K562 (cell line): ENCODE results near the gene UBL7. TPM values are rescaled to one million over a fixed set of nuclear protein-coding genes. Genes with fewer than 3 reads are reported as not detected.

Experiments used
- ATF4 ChIP-seq: fragments of 450-650 bp; formaldehyde crosslinking; IDR thresholded peaks from 2 replicates; pipeline ENCODE4 v1.4.0; 2022; ENCODE audit warnings: mild to moderate bottlenecking, moderate library complexity
- E2F3 ChIP-seq: fragments of 250-450 bp; sonication (Bioruptor Pico); IDR thresholded peaks from 2 replicates; pipeline ENCODE4 v1.4.0; 2020; ENCODE audit warnings: mild to moderate bottlenecking
- GTF3C2 ChIP-seq: IDR thresholded peaks from 3 replicates; pipeline ENCODE4 v1.6.1; 2011; ENCODE audit warnings: borderline replicate concordance, mild to moderate bottlenecking, moderate library complexity; ENCODE audit not compliant: insufficient read length; ENCODE audit errors: extremely low read depth
- HNRNPUL1 ChIP-seq: fragments of 200-400 bp; formaldehyde crosslinking; IDR thresholded peaks from 2 replicates; pipeline ENCODE4 v1.6.1; 2017; ENCODE audit warnings: low read length
- KAT7 ChIP-seq: sonication (generic); formaldehyde crosslinking; IDR thresholded peaks from 2 replicates; pipeline ENCODE4 v1.8.0; 2022; ENCODE audit warnings: missing genetic modification reagents, mild to moderate bottlenecking, borderline replicate concordance
- KLF6 ChIP-seq: fragments of 250-450 bp; sonication (Bioruptor Pico); IDR thresholded peaks from 2 replicates; pipeline ENCODE4 v1.4.0; 2020; ENCODE audit warnings: mild to moderate bottlenecking, moderate library complexity, borderline replicate concordance
- MEIS2 ChIP-seq: fragments of 450-650 bp; IDR thresholded peaks from 2 replicates; pipeline ENCODE4 v1.6.1; 2014; ENCODE audit warnings: mild to moderate bottlenecking; ENCODE audit not compliant: partially characterized antibody
- ZNF146 ChIP-seq: IDR thresholded peaks from one replicate; pipeline ENCODE4 v1.6.1; 2018; ENCODE audit warnings: missing compliant biosample characterization; ENCODE audit not compliant: unreplicated experiment
- ZNF253 ChIP-seq: fragments of 250-450 bp; sonication (Bioruptor Pico); conservative IDR thresholded peaks from 2 replicates; pipeline ENCODE4 v1.6.1; 2021; ENCODE audit warnings: mild to moderate bottlenecking
- ZNF384 ChIP-seq: IDR thresholded peaks from 2 replicates; pipeline ENCODE4 v1.6.1; 2012; ENCODE audit warnings: low read depth, low read length, improper control_type of control experiment
- ZNF699 ChIP-seq: fragments of 250-450 bp; sonication (Bioruptor Pico); IDR thresholded peaks from 2 replicates; pipeline ENCODE4 v1.8.0; 2021; ENCODE audit warnings: mild to moderate bottlenecking, moderate library complexity; ENCODE audit not compliant: insufficient replicate concordance
- ZNF740 ChIP-seq, 3 experiments: fragments of 200-800 bp in 1 of 3; sonication (Bioruptor generic) in 1 of 3; sonication (generic) in 1 of 3; formaldehyde crosslinking in 1 of 3; IDR thresholded peaks; 2 replicates each; pipeline versions ENCODE4 v1.6.1 to v1.8.0; 2016 to 2022; ENCODE audit warnings: mild to moderate bottlenecking in 2 of 3, missing compliant biosample characterization in 2 of 3, missing genetic modification characterization in 2 of 3, missing genetic modification reagents in 1 of 3
- ZNF766 ChIP-seq: fragments of 200-800 bp; sonication (Bioruptor generic); conservative IDR thresholded peaks from 2 replicates; pipeline ENCODE4 v1.6.1; 2016; ENCODE audit warnings: missing genetic modification characterization, missing compliant biosample characterization
- ZNF780A ChIP-seq: fragments of 250-450 bp; sonication (Bioruptor Pico); IDR thresholded peaks from 2 replicates; pipeline ENCODE4 v1.5.0; 2021; ENCODE audit warnings: mild to moderate bottlenecking
- polyA plus RNA-seq, 8 experiments: library from polyadenylated mRNA; depleted of rRNA in 4 of 8; stranded (reverse) in 5 of 8; unstranded in 3 of 8; fragments of >200 nt; fragmentation: Nextera tagmentation in 2 of 8; fragmentation: Illumina TruSeq in 1 of 8; extraction: Ambion mirVana in 2 of 8; extraction: Trizol in 1 of 8; gene quantifications; 2 replicates each; pipeline versions ENCODE4 v1.2.1 to v1.2.3, GENCODE V29; 2011 to 2014; ENCODE audit warnings: inconsistent platforms in 1 of 8, missing spikeins in 1 of 8
- total RNA-seq, 7 experiments: library from RNA; depleted of rRNA in 6 of 7; stranded (reverse); fragments of >200 nt in 6 of 7; fragmentation: Illumina TruSeq in 2 of 7; extraction: Trizol in 2 of 7; gene quantifications; 2 replicates each; pipeline versions ENCODE4 v1.2.1 to v1.2.3, GENCODE V29; 2011 to 2021; ENCODE audit warnings: low replicate concordance in 1 of 7
- TF ChIP-seq, protein P1 (sequence below): sonication (generic); formaldehyde crosslinking; IDR thresholded peaks from 2 replicates; pipeline ENCODE4 v1.8.1; 2023; ENCODE audit warnings: missing genetic modification reagents, mild to moderate bottlenecking, borderline replicate concordance

UBL7 gene
- total and polyA plus RNA-seq, 9 of the 15 experiments (the other 6 are each of a cell fraction or from before 2014, with no cell fraction given) = 19.2 to 63.4 (median 44.9) TPM

DNA sequence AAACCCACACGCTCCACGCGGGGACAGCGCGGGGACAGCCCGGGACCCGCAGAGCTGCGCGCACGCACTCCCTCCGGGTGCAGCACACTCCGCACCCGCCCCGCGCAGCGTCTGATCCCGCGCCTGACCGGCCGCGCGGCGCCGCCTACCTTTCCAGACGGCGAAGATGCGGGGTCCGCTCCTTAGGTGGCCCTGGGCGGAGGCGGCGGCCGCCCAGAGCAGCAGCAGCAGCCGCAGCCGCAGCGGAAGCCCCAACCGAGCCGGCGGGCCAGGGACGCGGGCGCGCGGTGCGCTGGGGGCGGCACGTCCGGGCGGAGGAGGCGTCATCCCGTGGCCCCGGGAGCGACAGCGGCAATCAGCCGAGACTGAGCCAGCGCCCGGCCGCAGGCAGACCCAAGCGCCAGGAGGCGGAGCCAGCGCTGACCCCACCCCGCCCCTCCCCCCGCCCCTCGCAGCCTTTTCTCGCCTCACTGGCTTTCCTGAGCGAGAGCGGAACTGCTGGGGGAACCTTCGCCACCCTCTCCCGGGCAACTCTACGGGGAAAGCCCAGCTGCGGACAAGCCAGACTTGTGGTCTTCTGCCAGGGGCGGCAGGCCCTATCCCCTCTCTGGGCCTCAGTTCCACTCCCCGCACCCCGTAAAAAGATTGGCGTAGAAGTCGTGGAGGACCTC, 27.2 kb downstream of the UBL7 start, which contains the start of gene SEMA7A (continued):
- no peak for TF ChIP-seq KAT7 (CRISPR knock-in tag)
- no peak for TF ChIP-seq ZNF699 (CRISPR knock-in tag)
- no peak for TF ChIP-seq ZNF384
- TF ChIP-seq E2F3 (CRISPR knock-in tag) = no peak
- TF ChIP-seq, protein P1, sequence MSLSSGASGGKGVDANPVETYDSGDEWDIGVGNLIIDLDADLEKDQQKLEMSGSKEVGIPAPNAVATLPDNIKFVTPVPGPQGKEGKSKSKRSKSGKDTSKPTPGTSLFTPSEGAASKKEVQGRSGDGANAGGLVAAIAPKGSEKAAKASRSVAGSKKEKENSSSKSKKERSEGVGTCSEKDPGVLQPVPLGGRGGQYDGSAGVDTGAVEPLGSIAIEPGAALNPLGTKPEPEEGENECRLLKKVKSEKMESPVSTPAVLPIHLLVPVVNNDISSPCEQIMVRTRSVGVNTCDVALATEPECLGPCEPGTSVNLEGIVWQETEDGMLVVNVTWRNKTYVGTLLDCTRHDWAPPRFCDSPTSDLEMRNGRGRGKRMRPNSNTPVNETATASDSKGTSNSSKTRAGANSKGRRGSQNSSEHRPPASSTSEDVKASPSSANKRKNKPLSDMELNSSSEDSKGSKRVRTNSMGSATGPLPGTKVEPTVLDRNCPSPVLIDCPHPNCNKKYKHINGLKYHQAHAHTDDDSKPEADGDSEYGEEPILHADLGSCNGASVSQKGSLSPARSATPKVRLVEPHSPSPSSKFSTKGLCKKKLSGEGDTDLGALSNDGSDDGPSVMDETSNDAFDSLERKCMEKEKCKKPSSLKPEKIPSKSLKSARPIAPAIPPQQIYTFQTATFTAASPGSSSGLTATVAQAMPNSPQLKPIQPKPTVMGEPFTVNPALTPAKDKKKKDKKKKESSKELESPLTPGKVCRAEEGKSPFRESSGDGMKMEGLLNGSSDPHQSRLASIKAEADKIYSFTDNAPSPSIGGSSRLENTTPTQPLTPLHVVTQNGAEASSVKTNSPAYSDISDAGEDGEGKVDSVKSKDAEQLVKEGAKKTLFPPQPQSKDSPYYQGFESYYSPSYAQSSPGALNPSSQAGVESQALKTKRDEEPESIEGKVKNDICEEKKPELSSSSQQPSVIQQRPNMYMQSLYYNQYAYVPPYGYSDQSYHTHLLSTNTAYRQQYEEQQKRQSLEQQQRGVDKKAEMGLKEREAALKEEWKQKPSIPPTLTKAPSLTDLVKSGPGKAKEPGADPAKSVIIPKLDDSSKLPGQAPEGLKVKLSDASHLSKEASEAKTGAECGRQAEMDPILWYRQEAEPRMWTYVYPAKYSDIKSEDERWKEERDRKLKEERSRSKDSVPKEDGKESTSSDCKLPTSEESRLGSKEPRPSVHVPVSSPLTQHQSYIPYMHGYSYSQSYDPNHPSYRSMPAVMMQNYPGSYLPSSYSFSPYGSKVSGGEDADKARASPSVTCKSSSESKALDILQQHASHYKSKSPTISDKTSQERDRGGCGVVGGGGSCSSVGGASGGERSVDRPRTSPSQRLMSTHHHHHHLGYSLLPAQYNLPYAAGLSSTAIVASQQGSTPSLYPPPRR = no peak
- peak; percentile 47; the same call in 1 of the 2 replicates for TF ChIP-seq ATF4 (CRISPR knock-in tag)
- no peak for TF ChIP-seq ZNF253 (CRISPR knock-in tag)
- no peak for TF ChIP-seq GTF3C2
- no peak for TF ChIP-seq HNRNPUL1
- TF ChIP-seq ZNF146 (CRISPR knock-in tag) = no peak
- no peak for TF ChIP-seq ZNF766
- no peak for TF ChIP-seq ZNF780A (CRISPR knock-in tag)
- TF ChIP-seq MEIS2 = peak; percentile 24
- TF ChIP-seq KLF6 (CRISPR knock-in tag) = no peak
- TF ChIP-seq ZNF740 (CRISPR knock-in tag; IDR thresholded peaks at IDR 0.05) = no peak
- no peak for TF ChIP-seq ZNF740 (tag; IDR thresholded peaks at IDR 0.05)
